ENCODE measurements around the gene LSM14B.

DNA sequence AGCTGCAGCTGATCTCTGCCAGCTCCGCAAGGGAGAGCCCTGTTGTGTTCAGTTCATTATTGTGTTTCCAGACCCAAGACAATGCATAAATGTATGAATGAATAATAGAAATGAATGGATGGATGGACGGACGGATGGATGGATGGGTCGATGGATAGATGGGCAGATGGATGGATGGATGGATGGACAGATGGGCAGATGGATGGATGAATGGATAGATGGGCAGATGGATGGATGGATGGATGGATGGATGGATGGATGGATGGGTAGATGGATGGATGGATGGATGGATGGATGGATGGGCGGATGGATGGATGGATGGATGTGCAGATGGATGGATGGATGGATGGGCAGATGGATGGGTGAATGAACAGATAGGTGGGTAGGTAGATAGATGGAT lies 16.7 kb upstream of the LSM14B start:
- TF ChIP-seq, protein P1, sequence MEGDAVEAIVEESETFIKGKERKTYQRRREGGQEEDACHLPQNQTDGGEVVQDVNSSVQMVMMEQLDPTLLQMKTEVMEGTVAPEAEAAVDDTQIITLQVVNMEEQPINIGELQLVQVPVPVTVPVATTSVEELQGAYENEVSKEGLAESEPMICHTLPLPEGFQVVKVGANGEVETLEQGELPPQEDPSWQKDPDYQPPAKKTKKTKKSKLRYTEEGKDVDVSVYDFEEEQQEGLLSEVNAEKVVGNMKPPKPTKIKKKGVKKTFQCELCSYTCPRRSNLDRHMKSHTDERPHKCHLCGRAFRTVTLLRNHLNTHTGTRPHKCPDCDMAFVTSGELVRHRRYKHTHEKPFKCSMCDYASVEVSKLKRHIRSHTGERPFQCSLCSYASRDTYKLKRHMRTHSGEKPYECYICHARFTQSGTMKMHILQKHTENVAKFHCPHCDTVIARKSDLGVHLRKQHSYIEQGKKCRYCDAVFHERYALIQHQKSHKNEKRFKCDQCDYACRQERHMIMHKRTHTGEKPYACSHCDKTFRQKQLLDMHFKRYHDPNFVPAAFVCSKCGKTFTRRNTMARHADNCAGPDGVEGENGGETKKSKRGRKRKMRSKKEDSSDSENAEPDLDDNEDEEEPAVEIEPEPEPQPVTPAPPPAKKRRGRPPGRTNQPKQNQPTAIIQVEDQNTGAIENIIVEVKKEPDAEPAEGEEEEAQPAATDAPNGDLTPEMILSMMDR (conservative IDR thresholded peaks at IDR 0.05; ENCODE audit: low read depth, low read length) = no peak
- no peak for TF ChIP-seq EZH2 (IDR thresholded peaks at IDR 0.05; ENCODE audit: borderline replicate concordance, low read depth, low read length, poor library complexity, severe bottlenecking)
